AG09319 (cell line): ENCODE results near the gene UPF2.

ENCODE experiments used
- DNase-seq: peaks from one replicate; pipeline ENCODE4 v3.0.0-alpha.2; 2010; ENCODE audit warnings: low read depth; ENCODE audit errors: extremely low read depth
- TF ChIP-seq, protein P1 (sequence below): IDR thresholded peaks from 2 replicates; pipeline ENCODE4 v1.5.1; 2011; ENCODE audit warnings: low read depth, mild to moderate bottlenecking, inconsistent platforms, low read length, moderate library complexity

The UPF2 gene

GRCh38 chr10:11934262-11934661 is 108.3 kb downstream of the UPF2 start:
- no peak for DNase-seq
- TF ChIP-seq, protein P1, sequence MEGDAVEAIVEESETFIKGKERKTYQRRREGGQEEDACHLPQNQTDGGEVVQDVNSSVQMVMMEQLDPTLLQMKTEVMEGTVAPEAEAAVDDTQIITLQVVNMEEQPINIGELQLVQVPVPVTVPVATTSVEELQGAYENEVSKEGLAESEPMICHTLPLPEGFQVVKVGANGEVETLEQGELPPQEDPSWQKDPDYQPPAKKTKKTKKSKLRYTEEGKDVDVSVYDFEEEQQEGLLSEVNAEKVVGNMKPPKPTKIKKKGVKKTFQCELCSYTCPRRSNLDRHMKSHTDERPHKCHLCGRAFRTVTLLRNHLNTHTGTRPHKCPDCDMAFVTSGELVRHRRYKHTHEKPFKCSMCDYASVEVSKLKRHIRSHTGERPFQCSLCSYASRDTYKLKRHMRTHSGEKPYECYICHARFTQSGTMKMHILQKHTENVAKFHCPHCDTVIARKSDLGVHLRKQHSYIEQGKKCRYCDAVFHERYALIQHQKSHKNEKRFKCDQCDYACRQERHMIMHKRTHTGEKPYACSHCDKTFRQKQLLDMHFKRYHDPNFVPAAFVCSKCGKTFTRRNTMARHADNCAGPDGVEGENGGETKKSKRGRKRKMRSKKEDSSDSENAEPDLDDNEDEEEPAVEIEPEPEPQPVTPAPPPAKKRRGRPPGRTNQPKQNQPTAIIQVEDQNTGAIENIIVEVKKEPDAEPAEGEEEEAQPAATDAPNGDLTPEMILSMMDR: no peak

- DNase-seq: no peak
- TF ChIP-seq, protein P1: no peak
Measured at GRCh38 chr10:11933577-11934223, 108.9 kb downstream of the UPF2 start.

DNA sequence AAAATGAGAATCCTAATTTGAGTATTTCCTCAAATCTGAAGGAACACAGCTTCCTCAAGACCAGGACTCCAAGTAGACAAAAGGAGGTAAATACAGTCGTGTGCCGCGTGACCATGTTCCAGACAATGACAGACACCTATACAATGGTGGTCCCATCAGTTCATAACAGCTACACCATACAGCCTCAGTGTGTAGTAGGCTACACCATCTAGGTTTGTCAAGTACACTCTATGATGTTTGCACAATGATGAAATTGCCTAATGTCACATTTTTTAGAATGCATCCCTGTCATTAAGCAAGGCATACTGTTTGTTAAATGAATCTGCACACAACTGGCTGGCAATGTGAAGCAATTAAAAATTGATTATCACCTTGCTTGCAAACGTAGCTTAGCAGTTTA is 111.6 kb downstream of the UPF2 start:
- TF ChIP-seq, protein P1: no peak
- no peak for DNase-seq

DNA sequence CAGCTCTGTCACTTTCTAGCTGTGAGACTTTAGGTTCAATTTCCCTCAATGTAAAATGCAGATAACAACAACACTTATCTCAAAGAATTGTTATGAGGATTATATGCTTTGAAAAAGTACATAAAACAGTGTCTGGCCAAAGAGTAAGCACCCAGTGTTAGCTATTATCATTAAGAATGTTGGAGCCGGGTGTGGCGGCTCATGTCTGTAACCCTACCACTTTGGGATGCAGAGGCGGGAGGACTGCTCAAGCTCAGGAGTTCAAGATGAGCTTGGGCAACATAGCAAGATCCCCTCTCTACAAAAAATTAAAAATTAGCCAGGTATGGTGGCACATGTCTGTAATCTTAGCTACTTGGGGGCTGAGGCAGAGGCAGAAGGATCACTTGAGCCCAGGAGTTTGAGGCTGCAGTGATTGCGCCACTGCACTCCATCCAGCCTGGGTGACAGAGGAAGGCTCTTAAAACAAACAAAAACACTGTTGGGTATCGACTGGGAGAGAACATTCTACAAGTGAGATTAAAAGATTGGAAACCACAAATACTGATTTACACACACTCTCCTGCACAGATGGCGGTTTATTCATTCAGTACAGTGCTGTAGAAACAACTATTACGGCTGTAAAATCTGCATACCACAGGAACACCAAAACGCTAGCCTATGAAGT is 112.2 kb downstream of the UPF2 start:
- no peak for DNase-seq

GRCh38 chr10:11927746-11928145 is 114.9 kb downstream of the UPF2 start:
- DNase-seq: no peak
- TF ChIP-seq, protein P1: no peak

More for the DNA sequence above, 112.2 kb downstream of the UPF2 start:
- TF ChIP-seq, protein P1: no peak

- no peak for DNase-seq
- TF ChIP-seq, protein P1: no peak
Measured at GRCh38 chr10:11921800-11922392, 120.7 kb downstream of the UPF2 start.

- no peak for DNase-seq
- TF ChIP-seq, protein P1: no peak
Measured at GRCh38 chr10:11919271-11919670, 123.3 kb downstream of the UPF2 start.
